Measurements from ENCODE around the gene ITGBL1. TPM values are rescaled to one million over a fixed set of nuclear protein-coding genes. Genes with fewer than 3 reads are reported as not detected.

ITGBL1 gene
- total and polyA plus RNA-seq, 2 donors (not counting 1 experiment from before 2014, with no cell fraction given), result not detected

DNA sequence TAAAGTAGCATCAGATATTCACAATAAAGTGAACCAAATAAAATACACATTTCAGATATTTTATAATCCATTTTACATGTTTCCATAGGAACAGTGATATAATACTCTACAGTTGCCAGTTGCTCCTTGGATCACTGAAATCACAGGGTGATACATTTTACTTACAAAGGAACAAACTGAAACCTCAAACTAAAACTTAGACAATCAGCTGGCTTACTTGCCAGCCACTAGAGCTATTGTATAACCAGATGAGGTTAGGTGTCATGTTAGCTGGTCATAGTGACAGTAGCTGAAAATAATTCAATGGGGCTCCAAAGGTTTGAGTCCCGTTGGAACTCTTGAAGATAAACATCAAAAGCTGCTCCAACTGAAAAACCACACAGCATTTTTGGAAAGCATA is 274.6 kb downstream of the ITGBL1 start:
- POLR2A ChIA-PET, result no interaction called here
- WGBS (ENCODE audit: insufficient coverage), result no CpG with 5 or more reads among the region's 1 CpG

DNA sequence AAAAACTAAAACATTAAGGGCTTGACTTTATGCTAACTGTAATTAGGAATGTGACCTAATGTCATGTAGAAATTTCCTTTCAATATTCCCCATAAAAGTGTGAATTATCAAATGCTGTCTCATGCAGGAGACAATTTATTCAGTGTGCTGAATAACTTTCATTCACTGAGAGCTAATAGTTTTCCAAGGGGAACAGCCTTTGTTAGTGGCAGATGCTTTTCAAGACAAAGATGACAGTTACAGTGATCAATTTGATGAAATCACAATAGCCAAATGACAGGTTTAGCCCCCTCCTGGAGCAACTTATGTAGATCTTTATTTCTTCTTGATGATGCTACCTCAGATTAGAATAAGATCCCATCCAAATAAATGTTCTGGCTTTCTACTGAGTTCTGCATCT is 275.5 kb downstream of the ITGBL1 start:
- DNase-seq (no peak), ATAC-seq (ENCODE audit: low read depth) (no peak)
- no peaks in the 10 kb centered on the region for H4K20me1 ChIP-seq (ENCODE audit: control insufficient read depth, insufficient read depth, low read length, poor library complexity, severe bottlenecking)
- no peak overlapping the region for H3K4me3 Mint-ChIP-seq
- no peak overlapping the region for H3K27ac Mint-ChIP-seq
- H3K4me2 ChIP-seq (replicated peaks; ENCODE audit: low read depth, low read length, poor library complexity, severe bottlenecking), result no peak overlapping the region
- H3K36me3 ChIP-seq (replicated peaks in 1 of 2; ENCODE audit: control extremely low read depth in 1 of 2, control insufficient read depth in 1 of 2, extremely low read depth in 1 of 2, insufficient read depth in 2 of 2, low read length in 1 of 2), result no peaks in the 10 kb centered on the region
- H3K27me3 ChIP-seq (replicated peaks in 1 of 4; ENCODE audit: control extremely low read depth in 1 of 4, control insufficient read depth in 3 of 4, insufficient read depth in 4 of 4, low read length in 3 of 4), result no peaks in the 10 kb centered on the region
- CTCF ChIA-PET, result no interaction called here
- H3K9me3 Mint-ChIP-seq (ENCODE audit: insufficient read depth), result no peaks in the 10 kb centered on the region
- TF ChIP-seq, protein P1, sequence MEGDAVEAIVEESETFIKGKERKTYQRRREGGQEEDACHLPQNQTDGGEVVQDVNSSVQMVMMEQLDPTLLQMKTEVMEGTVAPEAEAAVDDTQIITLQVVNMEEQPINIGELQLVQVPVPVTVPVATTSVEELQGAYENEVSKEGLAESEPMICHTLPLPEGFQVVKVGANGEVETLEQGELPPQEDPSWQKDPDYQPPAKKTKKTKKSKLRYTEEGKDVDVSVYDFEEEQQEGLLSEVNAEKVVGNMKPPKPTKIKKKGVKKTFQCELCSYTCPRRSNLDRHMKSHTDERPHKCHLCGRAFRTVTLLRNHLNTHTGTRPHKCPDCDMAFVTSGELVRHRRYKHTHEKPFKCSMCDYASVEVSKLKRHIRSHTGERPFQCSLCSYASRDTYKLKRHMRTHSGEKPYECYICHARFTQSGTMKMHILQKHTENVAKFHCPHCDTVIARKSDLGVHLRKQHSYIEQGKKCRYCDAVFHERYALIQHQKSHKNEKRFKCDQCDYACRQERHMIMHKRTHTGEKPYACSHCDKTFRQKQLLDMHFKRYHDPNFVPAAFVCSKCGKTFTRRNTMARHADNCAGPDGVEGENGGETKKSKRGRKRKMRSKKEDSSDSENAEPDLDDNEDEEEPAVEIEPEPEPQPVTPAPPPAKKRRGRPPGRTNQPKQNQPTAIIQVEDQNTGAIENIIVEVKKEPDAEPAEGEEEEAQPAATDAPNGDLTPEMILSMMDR (IDR thresholded peaks at IDR 0.05), result no peak
- TF ChIP-seq EZH2 (IDR thresholded peaks at IDR 0.05; ENCODE audit: borderline replicate concordance, insufficient read depth, low read depth, low read length, poor library complexity, severe bottlenecking), result no peak
- H3K79me2 ChIP-seq (ENCODE audit: control insufficient read depth, insufficient read depth, low read length), result no peaks in the 10 kb centered on the region
- no peaks in the 10 kb centered on the region for H3K27me3 Mint-ChIP-seq
- H3K4me3 ChIP-seq (ENCODE audit: control extremely low read depth in 1 of 5, extremely low read depth in 1 of 5, insufficient read depth in 1 of 5, low read depth in 2 of 5, low read length in 4 of 5), result no peak overlapping the region
- no peaks in the 10 kb centered on the region for H3K9me3 ChIP-seq (ENCODE audit: control extremely low read depth in 1 of 3, control insufficient read depth in 2 of 3, insufficient read depth in 1 of 3, low read length in 2 of 3)
- intact Hi-C loops (cut with micrococcal nuclease), result no loop called here
- H3K4me1 ChIP-seq (ENCODE audit: control insufficient read depth in 2 of 2, insufficient read depth in 2 of 2, low read length in 2 of 2), result no peaks in the 10 kb centered on the region
- H2AFZ ChIP-seq (ENCODE audit: insufficient read depth, low read depth, low read length, poor library complexity, severe bottlenecking), result no peak overlapping the region
- no peak overlapping the region for H3K9ac ChIP-seq (ENCODE audit: low read length)
- no peak overlapping the region for H3K27ac ChIP-seq (ENCODE audit: low read length in 2 of 2)
- H3K4me1 Mint-ChIP-seq, result no peaks in the 10 kb centered on the region
- POLR2A ChIA-PET, result no interaction called here

More for the DNA sequence above, 274.6 kb downstream of the ITGBL1 start:
- H3K9ac ChIP-seq (ENCODE audit: low read length), result no peak overlapping the region
- no peak for TF ChIP-seq EZH2 (IDR thresholded peaks at IDR 0.05; ENCODE audit: borderline replicate concordance, insufficient read depth, low read depth, low read length, poor library complexity, severe bottlenecking)
- TF ChIP-seq, protein P1 (IDR thresholded peaks at IDR 0.05), result no peak
- H3K36me3 ChIP-seq (replicated peaks in 1 of 2; ENCODE audit: control extremely low read depth in 1 of 2, control insufficient read depth in 1 of 2, extremely low read depth in 1 of 2, insufficient read depth in 2 of 2, low read length in 1 of 2), result no peaks in the 10 kb centered on the region
- Mint-ChIP-seq H3K27ac (no peak overlapping the region), H3K4me1 (no peaks in the 10 kb centered on the region), H3K9me3 (ENCODE audit: insufficient read depth) (no peaks in the 10 kb centered on the region), H3K4me3 (no peak overlapping the region), H3K27me3 (no peaks in the 10 kb centered on the region)
- H3K4me2 ChIP-seq (replicated peaks; ENCODE audit: low read depth, low read length, poor library complexity, severe bottlenecking), result no peak overlapping the region
- H3K4me1 ChIP-seq (ENCODE audit: control insufficient read depth in 2 of 2, insufficient read depth in 2 of 2, low read length in 2 of 2), result no peaks in the 10 kb centered on the region
- no peaks in the 10 kb centered on the region for H3K9me3 ChIP-seq (ENCODE audit: control extremely low read depth in 1 of 3, control insufficient read depth in 2 of 3, insufficient read depth in 1 of 3, low read length in 2 of 3)
- H3K79me2 ChIP-seq (ENCODE audit: control insufficient read depth, insufficient read depth, low read length), result no peaks in the 10 kb centered on the region
- H3K4me3 ChIP-seq (ENCODE audit: control extremely low read depth in 1 of 5, extremely low read depth in 1 of 5, insufficient read depth in 1 of 5, low read depth in 2 of 5, low read length in 4 of 5), result no peak overlapping the region
- intact Hi-C loops (cut with micrococcal nuclease), result no loop called here
- ATAC-seq (ENCODE audit: low read depth) (no peak), DNase-seq (no peak)
- H3K27ac ChIP-seq (ENCODE audit: low read length in 2 of 2), result no peak overlapping the region
- CTCF ChIA-PET, result no interaction called here
- H4K20me1 ChIP-seq (ENCODE audit: control insufficient read depth, insufficient read depth, low read length, poor library complexity, severe bottlenecking), result no peaks in the 10 kb centered on the region
- no peak overlapping the region for H2AFZ ChIP-seq (ENCODE audit: insufficient read depth, low read depth, low read length, poor library complexity, severe bottlenecking)
- H3K27me3 ChIP-seq (replicated peaks in 1 of 4; ENCODE audit: control extremely low read depth in 1 of 4, control insufficient read depth in 3 of 4, insufficient read depth in 4 of 4, low read length in 3 of 4), result no peaks in the 10 kb centered on the region

All from B cell (primary cell).